DND-41 (cell line): ENCODE measurements around the gene GSX1.

ENCODE experiments used
- ATAC-seq: fragments of 200-7000 bp; cut with Tn5 transposase; 3 replicates; pipeline ENCODE4 v1.9.1; 2021; ENCODE audit warnings: low read depth; ENCODE audit not compliant: insufficient read depth
- DNase-seq: peaks from one replicate; pipeline ENCODE4 v3.0.0-alpha.2; 2020
- H2AFZ ChIP-seq: 2 replicates; pipeline ENCODE4 v1.6.0; 2012; ENCODE audit warnings: low read depth, low read length
- H3K27ac ChIP-seq: 2 replicates; pipeline ENCODE4 v1.5.1; 2012; ENCODE audit warnings: low read length, inconsistent platforms
- H3K27me3 ChIP-seq: fragments of 200-600 bp; sonication (generic); 2 replicates; pipeline ENCODE4 v1.6.0; 2012; ENCODE audit warnings: low read length, mild to moderate bottlenecking, inconsistent platforms; ENCODE audit not compliant: insufficient read depth, poor library complexity
- H3K36me3 ChIP-seq: 2 replicates; pipeline ENCODE4 v1.5.1; 2012; ENCODE audit warnings: low read length, inconsistent platforms; ENCODE audit not compliant: insufficient read depth
- H3K4me1 ChIP-seq: 2 replicates; pipeline ENCODE4 v1.5.1; 2012; ENCODE audit warnings: mild to moderate bottlenecking, low read length; ENCODE audit not compliant: insufficient read depth
- H3K4me2 ChIP-seq: 2 replicates; pipeline ENCODE4 v1.6.0; 2012; ENCODE audit warnings: mild to moderate bottlenecking, moderate library complexity, low read length, inconsistent platforms; ENCODE audit not compliant: insufficient read depth
- H3K4me3 ChIP-seq, 2 experiments: fragments of 200-600 bp in 1 of 2; shearing (Covaris generic) in 1 of 2; 2 replicates each; pipeline ENCODE4 v1.5.1; 2012 to 2016; ENCODE audit warnings: inconsistent platforms in 2 of 2, low read length in 2 of 2, mild to moderate bottlenecking in 2 of 2, low read depth in 1 of 2, moderate library complexity in 1 of 2
- H3K79me2 ChIP-seq: 2 replicates; pipeline ENCODE4 v1.6.0; 2012; ENCODE audit warnings: low read length, inconsistent platforms; ENCODE audit not compliant: insufficient read depth
- H3K9ac ChIP-seq: 2 replicates; pipeline ENCODE4 v1.6.0; 2012; ENCODE audit warnings: low read depth, mild to moderate bottlenecking, inconsistent platforms, low read length, moderate library complexity
- H3K9me3 ChIP-seq: 2 replicates; pipeline ENCODE4 v1.5.1; 2012; ENCODE audit warnings: low read length, moderate library complexity, mild to moderate bottlenecking, inconsistent platforms; ENCODE audit not compliant: insufficient read depth, severe bottlenecking
- H4K20me1 ChIP-seq: 2 replicates; pipeline ENCODE4 v1.6.0; 2012; ENCODE audit warnings: low read length; ENCODE audit not compliant: insufficient read depth
- CTCF ChIP-seq: IDR thresholded peaks from 2 replicates; pipeline ENCODE4 v1.5.1; 2012; ENCODE audit warnings: borderline replicate concordance, low read length, moderate library complexity, mild to moderate bottlenecking; ENCODE audit not compliant: poor library complexity, severe bottlenecking; ENCODE audit errors: extremely low read depth
- EZH2 ChIP-seq: IDR thresholded peaks from 3 replicates; pipeline ENCODE4 v1.6.1; 2012; ENCODE audit warnings: borderline replicate concordance, low read depth, mild to moderate bottlenecking, moderate library complexity, low read length, inconsistent platforms; ENCODE audit not compliant: severe bottlenecking

Gene GSX1

GRCh38 chr13:27791901-27792392 is 336 bp upstream of the GSX1 start:
- TF ChIP-seq EZH2 = no peak
- peaks cover 37% of the 10 kb centered on the region for H3K27me3 ChIP-seq
- H3K36me3 ChIP-seq = no peaks in the 10 kb centered on the region
- no peak overlapping the region for H3K27ac ChIP-seq
- ATAC-seq (no peak), DNase-seq (no peak)
- peaks cover 30% of the 10 kb centered on the region for H3K4me1 ChIP-seq
- peak overlapping the region; percentile 83; the same call in 1 of the 2 replicates for H3K4me2 ChIP-seq
- no peak overlapping the region for H3K9ac ChIP-seq
- no peaks in the 10 kb centered on the region for H3K79me2 ChIP-seq
- no peaks in the 10 kb centered on the region for H3K9me3 ChIP-seq
- no peaks in the 10 kb centered on the region for H4K20me1 ChIP-seq
- no peak overlapping the region for H3K4me3 ChIP-seq
- no peak overlapping the region for H2AFZ ChIP-seq

- H2AFZ ChIP-seq = no peak overlapping the region
- no peaks in the 10 kb centered on the region for H3K36me3 ChIP-seq
- H3K27ac ChIP-seq = no peak overlapping the region
- no peak overlapping the region for H3K9ac ChIP-seq
- no peaks in the 10 kb centered on the region for H4K20me1 ChIP-seq
- ATAC-seq (no peak), DNase-seq (no peak)
- no peak overlapping the region for H3K4me2 ChIP-seq
- peaks cover 28% of the 10 kb centered on the region for H3K4me1 ChIP-seq
- no peak for TF ChIP-seq EZH2
- TF ChIP-seq CTCF = no peak
- H3K27me3 ChIP-seq = peaks cover 32% of the 10 kb centered on the region
- H3K79me2 ChIP-seq = no peaks in the 10 kb centered on the region
- no peak overlapping the region for H3K4me3 ChIP-seq
- no peaks in the 10 kb centered on the region for H3K9me3 ChIP-seq
These were observed 1.5 kb downstream of the GSX1 start for GRCh38 chr13:27793507-27794367.

GRCh38 chr13:27794368-27794691 is 2.0 kb downstream of the GSX1 start:
- ATAC-seq (no peak), DNase-seq (no peak)
- Histone ChIP-seq H3K79me2 (no peaks in the 10 kb centered on the region), H3K9ac (no peak overlapping the region), H3K4me3 (no peak overlapping the region), H3K27ac (no peak overlapping the region), H3K36me3 (no peaks in the 10 kb centered on the region), H2AFZ (no peak overlapping the region), H3K4me2 (no peak overlapping the region), H4K20me1 (no peaks in the 10 kb centered on the region), H3K27me3 (peaks cover 26% of the 10 kb centered on the region), H3K4me1 (peaks cover 22% of the 10 kb centered on the region), H3K9me3 (no peaks in the 10 kb centered on the region)
- TF ChIP-seq CTCF = no peak
- TF ChIP-seq EZH2 = no peak

GRCh38 chr13:27794921-27795717 is 2.8 kb downstream of the GSX1 start:
- Histone ChIP-seq H3K27me3 (peaks cover 18% of the 10 kb centered on the region), H3K4me2 (no peak overlapping the region), H3K27ac (no peak overlapping the region), H3K4me1 (peaks cover 15% of the 10 kb centered on the region), H3K9ac (no peak overlapping the region), H3K9me3 (no peaks in the 10 kb centered on the region), H3K36me3 (no peaks in the 10 kb centered on the region), H3K79me2 (no peaks in the 10 kb centered on the region), H4K20me1 (no peaks in the 10 kb centered on the region), H2AFZ (no peak overlapping the region), H3K4me3 (no peak overlapping the region)
- ATAC-seq (no peak), DNase-seq (no peak)
- TF ChIP-seq EZH2 (no peak), CTCF (no peak)
